ENCODE measurements around the gene ING5.

The ING5 gene

GRCh38 chr2:241706537-241706936, 4.7 kb downstream of the ING5 start (continued):
- TF ChIP-seq, protein P1, sequence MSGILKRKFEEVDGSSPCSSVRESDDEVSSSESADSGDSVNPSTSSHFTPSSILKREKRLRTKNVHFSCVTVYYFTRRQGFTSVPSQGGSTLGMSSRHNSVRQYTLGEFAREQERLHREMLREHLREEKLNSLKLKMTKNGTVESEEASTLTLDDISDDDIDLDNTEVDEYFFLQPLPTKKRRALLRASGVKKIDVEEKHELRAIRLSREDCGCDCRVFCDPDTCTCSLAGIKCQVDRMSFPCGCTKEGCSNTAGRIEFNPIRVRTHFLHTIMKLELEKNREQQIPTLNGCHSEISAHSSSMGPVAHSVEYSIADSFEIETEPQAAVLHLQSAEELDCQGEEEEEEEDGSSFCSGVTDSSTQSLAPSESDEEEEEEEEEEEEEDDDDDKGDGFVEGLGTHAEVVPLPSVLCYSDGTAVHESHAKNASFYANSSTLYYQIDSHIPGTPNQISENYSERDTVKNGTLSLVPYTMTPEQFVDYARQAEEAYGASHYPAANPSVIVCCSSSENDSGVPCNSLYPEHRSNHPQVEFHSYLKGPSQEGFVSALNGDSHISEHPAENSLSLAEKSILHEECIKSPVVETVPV (CRISPR knock-in tag; IDR thresholded peaks at IDR 0.05): no peak
- no peak for TF ChIP-seq ZNF565 (CRISPR knock-in tag; conservative IDR thresholded peaks at IDR 0.05; ENCODE audit: low read depth)
- no peak for TF ChIP-seq BACH2 (CRISPR knock-in tag; IDR thresholded peaks at IDR 0.05; ENCODE audit: borderline replicate concordance)
- TF ChIP-seq ARNTL (CRISPR knock-in tag; IDR thresholded peaks at IDR 0.05; ENCODE audit: borderline replicate concordance, low read depth): no peak
- TF ChIP-seq ZNF70 (CRISPR knock-in tag; IDR thresholded peaks at IDR 0.05): no peak
- no peak for TF ChIP-seq ZFP3 (CRISPR knock-in tag; IDR thresholded peaks at IDR 0.05)
- no peak for TF ChIP-seq ESRRG (CRISPR knock-in tag; IDR thresholded peaks at IDR 0.05)
- no peak for TF ChIP-seq PPARA (CRISPR knock-in tag; IDR thresholded peaks at IDR 0.05; ENCODE audit: borderline replicate concordance)

DNA sequence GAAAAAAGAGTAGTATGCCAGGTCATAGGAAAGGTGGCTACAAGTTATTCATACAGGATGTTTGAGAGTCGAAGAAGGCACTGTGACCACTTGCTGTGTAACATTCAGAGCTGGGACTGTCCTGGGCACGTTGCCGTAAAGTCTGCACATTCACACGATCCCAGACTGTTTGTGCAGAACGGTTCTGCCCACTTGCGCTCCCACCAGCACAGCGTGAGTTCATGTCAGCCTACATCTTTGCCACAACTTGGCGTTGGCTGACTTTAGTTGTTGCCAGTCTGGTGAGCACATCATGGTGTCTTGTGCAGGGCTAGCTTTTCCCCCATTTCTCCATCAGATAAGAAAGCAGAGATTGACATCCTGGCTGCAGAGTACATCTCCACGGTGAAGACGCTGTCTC, 7.0 kb downstream of the ING5 start:
- TF ChIP-seq ZFP3 (CRISPR knock-in tag; IDR thresholded peaks at IDR 0.05) (no peak), ISL1 (CRISPR knock-in tag; IDR thresholded peaks at IDR 0.05) (no peak), CREB5 (CRISPR knock-in tag; IDR thresholded peaks at IDR 0.05; ENCODE audit: low read depth) (no peak), ZNF70 (CRISPR knock-in tag; IDR thresholded peaks at IDR 0.05) (no peak), CSDC2 (CRISPR knock-in tag; IDR thresholded peaks at IDR 0.05) (no peak), PPARA (CRISPR knock-in tag; IDR thresholded peaks at IDR 0.05; ENCODE audit: borderline replicate concordance) (no peak), SNAI2 (CRISPR knock-in tag; IDR thresholded peaks at IDR 0.05) (no peak), ZFP30 (CRISPR knock-in tag; IDR thresholded peaks at IDR 0.05) (no peak), POU6F1 (CRISPR knock-in tag; IDR thresholded peaks at IDR 0.05; ENCODE audit: borderline replicate concordance, low read depth) (no peak), GLIS3 (CRISPR knock-in tag; IDR thresholded peaks at IDR 0.05) (no peak), ZNF565 (CRISPR knock-in tag; conservative IDR thresholded peaks at IDR 0.05; ENCODE audit: low read depth) (no peak), BACH2 (CRISPR knock-in tag; IDR thresholded peaks at IDR 0.05; ENCODE audit: borderline replicate concordance) (no peak), ZC3H10 (CRISPR knock-in tag; IDR thresholded peaks at IDR 0.05) (no peak), TCF4 (CRISPR knock-in tag; IDR thresholded peaks at IDR 0.05; ENCODE audit: borderline replicate concordance) (no peak), ZNF8 (CRISPR knock-in tag; IDR thresholded peaks at IDR 0.05) (no peak), TOX (CRISPR knock-in tag; IDR thresholded peaks at IDR 0.05; ENCODE audit: borderline replicate concordance) (no peak)
- TF ChIP-seq, protein P1 (CRISPR knock-in tag; IDR thresholded peaks at IDR 0.05): no peak
- TF ChIP-seq, protein P2, sequence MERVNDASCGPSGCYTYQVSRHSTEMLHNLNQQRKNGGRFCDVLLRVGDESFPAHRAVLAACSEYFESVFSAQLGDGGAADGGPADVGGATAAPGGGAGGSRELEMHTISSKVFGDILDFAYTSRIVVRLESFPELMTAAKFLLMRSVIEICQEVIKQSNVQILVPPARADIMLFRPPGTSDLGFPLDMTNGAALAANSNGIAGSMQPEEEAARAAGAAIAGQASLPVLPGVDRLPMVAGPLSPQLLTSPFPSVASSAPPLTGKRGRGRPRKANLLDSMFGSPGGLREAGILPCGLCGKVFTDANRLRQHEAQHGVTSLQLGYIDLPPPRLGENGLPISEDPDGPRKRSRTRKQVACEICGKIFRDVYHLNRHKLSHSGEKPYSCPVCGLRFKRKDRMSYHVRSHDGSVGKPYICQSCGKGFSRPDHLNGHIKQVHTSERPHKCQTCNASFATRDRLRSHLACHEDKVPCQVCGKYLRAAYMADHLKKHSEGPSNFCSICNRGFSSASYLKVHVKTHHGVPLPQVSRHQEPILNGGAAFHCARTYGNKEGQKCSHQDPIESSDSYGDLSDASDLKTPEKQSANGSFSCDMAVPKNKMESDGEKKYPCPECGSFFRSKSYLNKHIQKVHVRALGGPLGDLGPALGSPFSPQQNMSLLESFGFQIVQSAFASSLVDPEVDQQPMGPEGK (CRISPR knock-in tag; IDR thresholded peaks at IDR 0.05; ENCODE audit: borderline replicate concordance): no peak
- TF ChIP-seq, protein P3, sequence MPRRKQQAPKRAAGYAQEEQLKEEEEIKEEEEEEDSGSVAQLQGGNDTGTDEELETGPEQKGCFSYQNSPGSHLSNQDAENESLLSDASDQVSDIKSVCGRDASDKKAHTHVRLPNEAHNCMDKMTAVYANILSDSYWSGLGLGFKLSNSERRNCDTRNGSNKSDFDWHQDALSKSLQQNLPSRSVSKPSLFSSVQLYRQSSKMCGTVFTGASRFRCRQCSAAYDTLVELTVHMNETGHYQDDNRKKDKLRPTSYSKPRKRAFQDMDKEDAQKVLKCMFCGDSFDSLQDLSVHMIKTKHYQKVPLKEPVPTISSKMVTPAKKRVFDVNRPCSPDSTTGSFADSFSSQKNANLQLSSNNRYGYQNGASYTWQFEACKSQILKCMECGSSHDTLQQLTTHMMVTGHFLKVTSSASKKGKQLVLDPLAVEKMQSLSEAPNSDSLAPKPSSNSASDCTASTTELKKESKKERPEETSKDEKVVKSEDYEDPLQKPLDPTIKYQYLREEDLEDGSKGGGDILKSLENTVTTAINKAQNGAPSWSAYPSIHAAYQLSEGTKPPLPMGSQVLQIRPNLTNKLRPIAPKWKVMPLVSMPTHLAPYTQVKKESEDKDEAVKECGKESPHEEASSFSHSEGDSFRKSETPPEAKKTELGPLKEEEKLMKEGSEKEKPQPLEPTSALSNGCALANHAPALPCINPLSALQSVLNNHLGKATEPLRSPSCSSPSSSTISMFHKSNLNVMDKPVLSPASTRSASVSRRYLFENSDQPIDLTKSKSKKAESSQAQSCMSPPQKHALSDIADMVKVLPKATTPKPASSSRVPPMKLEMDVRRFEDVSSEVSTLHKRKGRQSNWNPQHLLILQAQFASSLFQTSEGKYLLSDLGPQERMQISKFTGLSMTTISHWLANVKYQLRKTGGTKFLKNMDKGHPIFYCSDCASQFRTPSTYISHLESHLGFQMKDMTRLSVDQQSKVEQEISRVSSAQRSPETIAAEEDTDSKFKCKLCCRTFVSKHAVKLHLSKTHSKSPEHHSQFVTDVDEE (CRISPR knock-in tag; IDR thresholded peaks at IDR 0.05): no peak
- ATAC-seq: no peak

Measured in SK-N-SH treated with all-trans-retinoic acid at 6 μM for 48 hours (cell line).